Endothelial cell of umbilical vein (primary cell): ENCODE results near the gene JCAD. TPM values are rescaled to one million over a fixed set of nuclear protein-coding genes. Genes with fewer than 3 reads are reported as not detected.

Source experiments
- BruUV-seq: library from RNA; stranded (reverse); fragments of 400-500 nt; replicated peaks from 2 replicates; lab custom pipeline; 2021; lab: Mats Ljungman, UMichigan
- CTCF ChIA-PET: fragments of 300-600, 350-600 bp; sonication (Branson Sonifier 250); formaldehyde crosslinking; loops from one replicate; lab custom pipeline; 2021; ENCODE audit warnings: antibody characterized with exemption, inconsistent platforms; lab: Charles Lee
- POLR2A ChIA-PET: fragments of 300-600, 350-600 bp; sonication (Branson Sonifier 250); formaldehyde crosslinking; loops from one replicate; lab custom pipeline; 2021; ENCODE audit warnings: antibody characterized with exemption, inconsistent platforms; lab: Charles Lee
- DNase-seq: peaks from one replicate; pipeline ENCODE4 v3.0.0-alpha.2; 2011; ENCODE audit warnings: low read depth, low spot score
- FAIRE-seq: peaks from 2 replicates; lab custom pipeline; 2011; peaks lifted over from hg19 to GRCh38; lab: Jason Lieb, UNC
- H2AFZ ChIP-seq: 2 replicates; pipeline ENCODE4 v1.6.0; 2012; ENCODE audit warnings: low read depth, low read length, control low read depth, inconsistent platforms
- H3K27ac ChIP-seq: 2 replicates; pipeline ENCODE4 v1.5.1; 2011; ENCODE audit warnings: low read depth, mild to moderate bottlenecking, control low read depth, low read length, moderate library complexity; ENCODE audit not compliant: insufficient read depth
- H3K27me3 ChIP-seq, 2 experiments: 2 replicates each; pipeline versions ENCODE4 v1.6.0 to v1.6.1; 2011; ENCODE audit warnings: low read length in 2 of 2, mixed read lengths in 1 of 2; ENCODE audit not compliant: control insufficient read depth in 2 of 2, insufficient read depth in 2 of 2
- H3K36me3 ChIP-seq, 2 experiments: 2 replicates in 1 of 2; 3 replicates in 1 of 2; pipeline ENCODE4 v1.5.1; 2011; ENCODE audit warnings: low read length in 2 of 2, mild to moderate bottlenecking in 1 of 2, moderate library complexity in 1 of 2; ENCODE audit not compliant: control insufficient read depth in 2 of 2, insufficient read depth in 2 of 2; ENCODE audit errors: extremely low read depth in 1 of 2
- H3K4me1 ChIP-seq: 3 replicates; pipeline ENCODE4 v1.5.1; 2011; ENCODE audit warnings: mild to moderate bottlenecking, low read length; ENCODE audit not compliant: control insufficient read depth, insufficient read depth; ENCODE audit errors: extremely low read depth
- H3K4me2 ChIP-seq: 2 replicates; pipeline ENCODE4 v1.6.1; 2011; ENCODE audit warnings: low read length, control low read depth, mixed read lengths; ENCODE audit not compliant: insufficient read depth
- H3K4me3 ChIP-seq, 3 experiments: fragments of 200-600 bp in 1 of 3; sonication (generic), shearing (Covaris generic) in 1 of 3; replicated peaks in 1 of 3; 2 replicates each; pipeline ENCODE4 v1.5.1; 2011 to 2016; ENCODE audit warnings: control low read depth in 3 of 3, low read length in 3 of 3, mild to moderate bottlenecking in 2 of 3, inconsistent platforms in 1 of 3, low read depth in 1 of 3, moderate library complexity in 1 of 3; ENCODE audit not compliant: insufficient read depth in 1 of 3
- H3K79me2 ChIP-seq: 2 replicates; pipeline ENCODE4 v1.6.0; 2012; ENCODE audit warnings: low read length, inconsistent platforms; ENCODE audit not compliant: control insufficient read depth, insufficient read depth
- H3K9ac ChIP-seq: replicated peaks from 2 replicates; pipeline ENCODE3; 2011; ENCODE audit warnings: low read length, control low read depth; ENCODE audit not compliant: insufficient read depth; ENCODE audit errors: extremely low read depth
- H3K9me1 ChIP-seq: replicated peaks from 3 replicates; pipeline ENCODE4 v1.6.0; 2011; ENCODE audit warnings: mild to moderate bottlenecking, low read length; ENCODE audit not compliant: control insufficient read depth, insufficient read depth; ENCODE audit errors: extremely low read depth
- H3K9me3 ChIP-seq: replicated peaks from 2 replicates; pipeline ENCODE4 v1.5.1; 2012; ENCODE audit warnings: low read length, inconsistent platforms; ENCODE audit not compliant: control insufficient read depth, insufficient read depth
- H4K20me1 ChIP-seq: replicated peaks from 2 replicates; pipeline ENCODE3; 2011; ENCODE audit warnings: mild to moderate bottlenecking, low read length; ENCODE audit not compliant: control insufficient read depth, insufficient read depth; ENCODE audit errors: extremely low read depth
- EZH2 ChIP-seq: IDR thresholded peaks from 2 replicates; pipeline ENCODE4 v1.6.1; 2012; ENCODE audit warnings: borderline replicate concordance, low read depth, mild to moderate bottlenecking, moderate library complexity, low read length, inconsistent platforms; ENCODE audit not compliant: severe bottlenecking
- FOS ChIP-seq: IDR thresholded peaks from 2 replicates; pipeline ENCODE4 v1.6.1; 2011; ENCODE audit warnings: mild to moderate bottlenecking, low read length, moderate library complexity, borderline replicate concordance; ENCODE audit not compliant: insufficient read depth
- GATA2 ChIP-seq: IDR thresholded peaks from 2 replicates; pipeline ENCODE4 v1.7.0; 2011; ENCODE audit warnings: low read depth, mild to moderate bottlenecking, moderate library complexity, mixed read lengths, low read length; ENCODE audit not compliant: insufficient read length, insufficient read depth
- JUN ChIP-seq: IDR thresholded peaks from 2 replicates; pipeline ENCODE4 v1.6.1; 2011; ENCODE audit warnings: borderline replicate concordance, low read depth; ENCODE audit not compliant: insufficient read length, insufficient read depth
- MYC ChIP-seq: IDR thresholded peaks from one replicate; pipeline ENCODE4 v1.6.1; 2011; ENCODE audit warnings: mild to moderate bottlenecking, low read depth, low read length
- POLR2A ChIP-seq: IDR thresholded peaks from 2 replicates; pipeline ENCODE4 v1.6.1; 2012; ENCODE audit warnings: low read depth, mild to moderate bottlenecking, control low read depth, low read length
- POLR2AphosphoS5 ChIP-seq: IDR thresholded peaks from 2 replicates; pipeline ENCODE4 v1.6.1; 2012; ENCODE audit warnings: low read depth, mild to moderate bottlenecking, control low read depth, low read length, moderate library complexity; ENCODE audit not compliant: insufficient read depth
- dilution Hi-C: fragments of 300-500 bp; cut with MboI; formaldehyde crosslinking; loops from one replicate; pipeline ENCODE4 v1.15.0; 2019; ENCODE audit warnings: low sequenced_read_pairs; ENCODE audit not compliant: extremely low pct_ligation_motif_present
- intact Hi-C: fragments of 100-400 bp; cut with micrococcal nuclease; formaldehyde crosslinking; loops from one replicate; pipeline ENCODE4 v1.10.0; 2022
- polyA plus RNA-seq, 4 experiments: library from polyadenylated mRNA; depleted of rRNA in 3 of 4; stranded (reverse) in 3 of 4; unstranded in 1 of 4; fragments of >200 nt; gene quantifications; 2 replicates each; pipeline versions ENCODE4 v1.2.1 to v1.2.3, GENCODE V29; 2011 to 2012; ENCODE audit warnings: missing spikeins in 1 of 4
- total RNA-seq: library from RNA; stranded (reverse); gene quantifications from 2 replicates; pipeline ENCODE4 v1.2.3, GENCODE V29; 2021
- TF ChIP-seq, protein P1 (sequence below), 2 donors: IDR thresholded peaks; 1 replicate in 1 of 2; 2 replicates in 1 of 2; pipeline ENCODE4 v1.5.1; 2011; ENCODE audit warnings: low read length in 2 of 2, mild to moderate bottlenecking in 2 of 2, moderate library complexity in 2 of 2, control low read depth in 1 of 2, inconsistent platforms in 1 of 2, low read depth in 1 of 2; ENCODE audit not compliant: insufficient read depth in 1 of 2; ENCODE audit errors: extremely low read depth in 1 of 2
- TF ChIP-seq, protein P2 (sequence below): IDR thresholded peaks from 2 replicates; pipeline ENCODE4 v1.6.1; 2011; ENCODE audit not compliant: insufficient read depth, insufficient read length

JCAD gene
- total and polyA plus RNA-seq, 2 donors (not counting 3 experiments of a cell fraction or from before 2014, with no cell fraction given), result 17.5 to 76.3 TPM

DNA sequence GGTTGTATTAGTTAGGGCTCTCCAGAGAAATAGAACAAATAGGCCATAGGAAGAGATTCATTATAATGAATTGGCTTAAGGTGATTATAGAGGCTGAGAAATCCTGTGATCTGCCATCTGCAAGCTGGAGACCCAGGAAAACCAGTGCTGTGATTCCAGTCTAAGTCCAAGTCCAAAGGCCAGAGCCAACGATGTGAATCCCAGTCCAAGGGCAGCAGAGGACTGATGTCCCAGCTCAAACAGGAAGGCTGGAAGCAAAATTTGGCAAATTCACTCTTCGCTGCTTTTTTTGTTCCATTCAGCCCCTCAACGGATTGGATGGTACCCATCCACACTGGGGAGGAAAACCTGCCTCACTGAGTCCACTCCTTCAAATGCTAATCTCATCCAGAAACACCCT is 68.0 kb downstream of the JCAD start:
- H3K27ac ChIP-seq, result no peak overlapping the region
- no peak overlapping the region for H2AFZ ChIP-seq
- no peaks in the 10 kb centered on the region for H3K36me3 ChIP-seq
- no peaks in the 10 kb centered on the region for H3K9me3 ChIP-seq
- ChIA-PET POLR2A (no interaction called here), CTCF (no interaction called here)
- no peak overlapping the region for H3K4me3 ChIP-seq
- DNase-seq (no peak), FAIRE-seq (no peak)
- no peaks in the 10 kb centered on the region for H3K79me2 ChIP-seq
- no peaks in the 10 kb centered on the region for H3K9me1 ChIP-seq
- peaks cover 0 to 14% of the 10 kb centered on the region in 2 experiments for H3K27me3 ChIP-seq
- dilution Hi-C loops (no loop called here), intact Hi-C loops (loop anchor here (10.0 kb wide), 1 partner anchor 543 kb away; no protein-coding TSS in a partner anchor)
- no peak overlapping the region for H3K4me2 ChIP-seq
- no TSS peak for BruUV-seq
- no peak overlapping the region for H3K9ac ChIP-seq
- TF ChIP-seq, protein P1, sequence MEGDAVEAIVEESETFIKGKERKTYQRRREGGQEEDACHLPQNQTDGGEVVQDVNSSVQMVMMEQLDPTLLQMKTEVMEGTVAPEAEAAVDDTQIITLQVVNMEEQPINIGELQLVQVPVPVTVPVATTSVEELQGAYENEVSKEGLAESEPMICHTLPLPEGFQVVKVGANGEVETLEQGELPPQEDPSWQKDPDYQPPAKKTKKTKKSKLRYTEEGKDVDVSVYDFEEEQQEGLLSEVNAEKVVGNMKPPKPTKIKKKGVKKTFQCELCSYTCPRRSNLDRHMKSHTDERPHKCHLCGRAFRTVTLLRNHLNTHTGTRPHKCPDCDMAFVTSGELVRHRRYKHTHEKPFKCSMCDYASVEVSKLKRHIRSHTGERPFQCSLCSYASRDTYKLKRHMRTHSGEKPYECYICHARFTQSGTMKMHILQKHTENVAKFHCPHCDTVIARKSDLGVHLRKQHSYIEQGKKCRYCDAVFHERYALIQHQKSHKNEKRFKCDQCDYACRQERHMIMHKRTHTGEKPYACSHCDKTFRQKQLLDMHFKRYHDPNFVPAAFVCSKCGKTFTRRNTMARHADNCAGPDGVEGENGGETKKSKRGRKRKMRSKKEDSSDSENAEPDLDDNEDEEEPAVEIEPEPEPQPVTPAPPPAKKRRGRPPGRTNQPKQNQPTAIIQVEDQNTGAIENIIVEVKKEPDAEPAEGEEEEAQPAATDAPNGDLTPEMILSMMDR (IDR thresholded peaks at IDR 0.05; ENCODE audit: extremely low read depth in 1 of 2, insufficient read depth in 1 of 2, low read depth in 1 of 2, low read length in 2 of 2), result no peak
- TF ChIP-seq JUN (no peak), FOS (no peak), EZH2 (no peak), GATA2 (no peak), POLR2AphosphoS5 (no peak), POLR2A (no peak), MYC (no peak)
- TF ChIP-seq, protein P2, sequence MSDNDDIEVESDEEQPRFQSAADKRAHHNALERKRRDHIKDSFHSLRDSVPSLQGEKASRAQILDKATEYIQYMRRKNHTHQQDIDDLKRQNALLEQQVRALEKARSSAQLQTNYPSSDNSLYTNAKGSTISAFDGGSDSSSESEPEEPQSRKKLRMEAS, result no peak
- H3K4me1 ChIP-seq, result no peaks in the 10 kb centered on the region
- no peaks in the 10 kb centered on the region for H4K20me1 ChIP-seq
